T1000 (cell line): ENCODE measurements around the gene STX11.
"Not testable (repeated sequence)": the region's sequence is repeated elsewhere in the genome, so short reads cannot be mapped to it uniquely, and the experiment has no call there.

Experiments used
- DNase-seq: peaks from one replicate; lab custom pipeline; 2025; ENCODE audit warnings: mixed read lengths; lab: John Stamatoyannopoulos, UW

Gene STX11

DNA sequence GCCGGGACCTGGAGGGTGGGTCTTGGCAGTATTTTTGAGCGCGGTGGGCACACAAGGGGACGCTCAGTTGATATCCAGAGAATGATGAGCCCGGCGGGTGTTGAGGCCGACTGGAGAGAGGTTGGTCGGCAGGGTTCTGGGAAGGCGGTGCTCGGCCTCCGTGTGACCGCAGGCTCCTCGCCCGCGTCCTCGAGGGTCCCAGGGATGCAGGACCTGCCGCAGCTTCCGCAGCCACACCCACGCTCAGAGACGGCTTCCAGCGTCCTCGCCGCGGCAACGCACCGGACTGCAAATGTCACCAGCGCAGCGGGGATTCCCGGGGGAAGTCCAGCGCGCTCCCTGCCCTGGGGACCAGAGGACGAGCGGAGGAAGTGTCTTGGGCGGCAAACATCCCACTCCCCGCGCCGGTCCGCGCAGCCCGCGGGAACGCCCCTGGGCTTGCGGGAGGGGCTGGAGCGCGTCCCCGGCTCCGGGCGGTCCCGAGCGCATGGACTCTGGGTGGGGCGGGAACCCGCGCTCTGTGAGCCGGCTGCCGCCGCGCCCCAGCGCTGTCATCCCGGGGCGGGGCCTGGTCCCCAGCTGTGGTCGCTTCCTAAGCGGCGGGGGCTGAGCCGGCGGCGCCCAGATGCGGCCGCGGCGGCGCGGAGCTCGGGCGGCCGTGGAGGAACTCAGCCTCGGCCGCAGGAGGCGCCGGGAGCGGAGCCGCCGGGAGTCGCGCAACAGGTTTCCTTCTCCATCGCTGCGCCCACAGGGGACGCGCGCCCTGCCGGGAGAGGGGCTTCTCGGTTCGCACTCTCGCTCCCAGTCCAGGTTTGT, at the start of gene STX11:
Gene STX11, plus strand, starts transcription at position 624 of the 816 bp plus-strand sequence. CDS start 36,111 bp downstream, outside the sequence.
- DNase-seq = peak; percentile 44

DNA sequence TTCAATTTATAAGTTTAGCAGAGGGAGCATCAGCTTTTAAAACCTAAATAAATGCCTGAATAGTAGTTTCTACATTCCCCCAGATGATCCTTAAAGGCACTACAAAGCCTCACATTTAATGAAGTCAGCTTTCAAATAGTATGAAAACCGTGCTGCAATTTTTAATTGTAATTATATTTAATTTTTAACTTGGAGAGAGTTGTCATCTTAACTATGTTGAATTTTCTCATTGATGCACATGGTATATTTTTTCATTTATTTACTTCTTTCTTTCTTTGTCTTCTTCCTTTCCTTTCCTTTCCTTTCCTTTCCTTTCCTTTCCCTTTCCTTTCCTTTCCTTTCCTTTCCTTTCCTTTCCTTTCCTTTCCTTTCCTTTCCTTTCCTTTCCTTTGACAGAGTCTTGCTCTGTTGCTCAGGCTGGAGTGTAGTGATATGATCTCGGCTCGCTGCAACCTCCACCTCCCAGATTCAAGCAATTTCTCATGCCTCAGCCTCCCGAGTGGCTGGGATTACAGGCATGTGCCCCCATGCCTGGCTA, 47.2 kb upstream of the STX11 start:
- no peak for DNase-seq

DNA sequence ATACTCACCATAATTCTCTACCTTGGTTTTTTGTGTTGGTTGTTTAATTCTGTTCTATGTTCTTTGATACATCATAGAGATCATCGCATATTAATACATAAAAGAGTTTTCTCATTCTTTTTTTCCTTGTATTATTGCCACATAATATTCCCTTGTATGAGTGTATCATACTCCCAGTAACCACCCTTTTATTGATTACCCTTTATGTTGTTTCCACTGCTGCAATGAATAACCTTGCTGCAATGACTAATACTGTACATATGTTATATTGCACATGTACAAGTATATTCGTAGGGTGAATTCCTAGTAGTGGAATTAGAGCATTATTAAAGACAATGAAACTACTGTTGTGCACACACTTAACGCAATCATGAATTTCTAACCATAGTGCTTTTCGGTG, 45.8 kb upstream of the STX11 start:
- DNase-seq = no peak

DNA sequence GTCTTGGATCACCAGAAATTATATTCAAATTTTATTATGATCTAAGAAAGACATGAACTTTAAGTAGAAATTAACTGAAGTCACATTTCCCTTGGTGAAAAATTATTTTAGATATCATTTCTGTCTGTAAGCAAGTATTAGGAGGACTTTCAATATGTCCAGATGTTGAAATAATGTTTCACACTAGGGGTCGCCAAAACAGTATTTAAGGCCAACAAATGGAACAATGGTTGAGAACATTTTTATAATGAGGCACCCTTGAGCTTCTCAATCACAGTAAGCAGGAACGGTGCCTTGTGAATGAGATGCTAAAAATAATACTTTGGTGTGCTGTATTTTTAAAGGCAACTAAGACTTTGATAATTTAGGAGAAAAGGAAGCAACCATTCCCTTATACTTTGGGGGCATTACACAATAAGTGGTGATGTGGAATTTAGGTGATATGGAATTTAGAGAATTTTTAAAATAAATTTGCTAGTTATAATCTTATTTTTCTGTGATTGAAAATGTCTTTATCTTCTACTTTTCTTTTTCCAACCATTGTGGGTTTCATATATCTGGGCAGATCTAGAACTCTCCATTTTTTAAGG, 45.3 kb upstream of the STX11 start:
- peak; percentile 3 for DNase-seq

DNA sequence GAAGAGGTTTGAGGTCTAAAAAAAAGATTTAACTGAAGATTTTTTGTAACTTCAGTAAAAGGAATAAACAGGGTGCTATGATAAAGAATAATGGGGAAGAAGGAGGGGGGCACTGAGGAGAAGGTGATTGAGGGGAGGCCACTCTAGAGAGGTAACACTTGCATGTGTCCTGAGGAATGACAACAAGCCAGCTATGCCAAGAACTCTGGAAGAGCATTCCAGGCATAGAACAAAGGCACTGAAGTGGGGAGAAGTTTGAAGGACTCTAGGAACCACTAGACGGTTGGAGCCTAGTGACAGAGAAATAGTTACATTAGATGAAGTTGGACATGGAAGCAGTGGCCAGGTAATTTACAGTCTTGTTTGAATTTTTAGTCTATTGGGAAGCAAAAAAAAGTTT, 44.1 kb upstream of the STX11 start:
- DNase-seq = no peak

DNA sequence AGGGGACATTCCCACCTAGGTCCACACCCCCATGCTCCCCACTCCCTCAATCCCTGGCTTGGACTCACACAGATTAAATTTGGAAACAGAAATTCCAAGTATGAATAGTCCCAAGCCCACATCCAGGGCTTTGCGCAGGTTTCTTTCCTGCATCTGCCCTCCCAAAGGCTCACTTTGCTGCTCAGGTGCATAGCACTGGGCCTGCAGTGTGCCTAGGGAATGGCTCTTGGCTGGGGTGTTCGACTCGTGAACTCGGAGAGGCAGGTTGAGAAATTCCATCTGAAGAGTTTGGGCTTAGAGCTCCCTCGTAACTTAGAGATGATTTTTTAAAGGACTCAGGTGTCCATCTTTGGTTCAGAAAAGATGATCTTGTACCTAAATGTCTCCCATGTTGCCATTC, 40.1 kb upstream of the STX11 start:
- no peak for DNase-seq

DNA sequence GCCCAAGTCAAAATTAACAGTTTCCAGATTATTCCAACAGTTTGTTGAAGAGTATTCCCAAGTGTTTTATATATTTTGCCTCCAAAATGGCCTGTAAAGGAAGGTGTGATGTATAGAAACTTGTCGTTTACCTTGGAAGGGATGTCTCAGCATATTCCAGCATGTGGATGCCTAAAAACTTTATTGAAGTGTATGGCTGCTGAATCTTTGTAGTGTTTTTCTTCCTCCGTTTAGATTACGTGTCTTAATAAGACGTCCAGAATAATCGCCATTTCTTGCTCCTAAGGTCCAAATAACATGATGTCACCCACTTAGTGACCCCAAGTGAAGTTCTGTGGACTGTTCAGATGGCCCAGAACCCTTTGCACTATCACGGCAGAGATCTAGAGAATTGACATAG, 37.0 kb upstream of the STX11 start:
- no peak for DNase-seq

DNA sequence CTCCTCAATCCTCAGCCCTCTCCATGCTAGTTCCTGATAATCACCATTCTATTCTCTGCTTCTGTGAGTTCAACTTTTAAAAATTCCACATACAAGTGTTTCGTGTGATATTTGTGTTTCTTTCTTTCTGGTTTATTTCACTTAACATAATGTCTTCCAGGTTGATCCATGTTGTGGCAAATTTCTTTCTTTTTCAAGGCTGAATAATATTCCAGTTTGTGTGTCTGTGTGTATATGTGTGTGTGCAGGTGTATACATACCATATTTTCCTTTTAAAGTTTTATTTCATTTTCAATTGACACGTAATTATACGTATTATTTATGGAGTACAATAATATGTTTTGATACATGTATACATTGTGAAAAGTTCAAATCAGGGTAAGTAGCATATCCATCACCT, 35.1 kb upstream of the STX11 start:
- DNase-seq = no peak

DNA sequence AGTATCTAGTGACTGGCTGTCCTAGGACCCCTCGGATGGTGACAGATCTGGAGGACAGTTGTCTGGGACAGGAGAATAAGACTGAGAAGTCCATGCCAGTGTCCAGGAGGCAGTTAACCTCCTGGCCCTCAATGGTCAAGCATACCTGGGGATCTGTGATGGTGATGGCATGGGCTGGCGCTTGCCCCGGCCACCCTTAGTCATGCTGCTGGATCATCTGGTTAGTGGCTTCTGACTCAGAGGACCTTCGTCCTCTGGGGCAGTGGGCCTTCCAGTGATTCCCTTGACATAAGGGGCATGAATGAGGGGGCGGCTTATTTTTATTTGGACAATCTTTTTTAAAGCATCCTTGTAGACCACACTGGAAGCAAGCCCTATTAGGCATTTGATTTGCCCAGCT, 30.9 kb upstream of the STX11 start:
- DNase-seq = no peak

DNA sequence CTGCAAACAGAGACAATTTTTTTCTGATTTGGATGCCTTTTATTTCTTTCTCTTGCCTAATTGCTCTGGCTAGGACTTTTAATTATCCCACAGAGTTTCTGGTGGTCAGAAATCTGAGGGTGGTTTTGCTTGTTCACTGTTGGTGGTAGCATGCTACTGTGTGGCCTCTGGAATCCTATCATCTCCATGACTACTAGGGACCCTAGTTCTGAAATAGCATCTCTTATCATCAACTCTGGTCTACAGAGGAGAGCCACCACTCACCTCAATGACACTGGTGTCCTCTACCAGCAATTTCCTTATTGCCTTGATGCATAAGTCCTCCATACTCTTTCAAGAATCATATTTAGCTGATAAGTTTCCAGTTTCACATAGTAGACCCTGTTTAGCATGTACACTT, 27.5 kb upstream of the STX11 start:
- no peak for DNase-seq

DNA sequence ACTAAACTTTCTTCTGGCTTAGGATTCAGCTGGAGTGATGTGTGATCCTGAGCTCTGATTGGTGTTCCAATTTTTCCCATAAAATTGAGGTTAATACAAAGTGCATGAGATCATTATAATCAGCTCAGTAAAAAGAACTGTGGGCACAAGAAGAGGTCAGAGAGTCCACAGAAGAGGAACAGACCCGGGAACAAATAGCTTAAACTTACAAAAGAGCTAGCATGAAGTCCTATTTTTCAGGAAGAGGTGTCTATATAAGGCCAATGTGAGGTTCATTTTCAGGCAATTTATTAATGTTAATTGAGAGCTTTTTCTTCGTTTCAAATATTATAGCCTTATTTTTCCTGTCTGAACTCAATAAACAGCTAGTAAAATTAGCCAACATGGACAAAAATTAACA, 26.9 kb upstream of the STX11 start:
- DNase-seq = no peak

DNA sequence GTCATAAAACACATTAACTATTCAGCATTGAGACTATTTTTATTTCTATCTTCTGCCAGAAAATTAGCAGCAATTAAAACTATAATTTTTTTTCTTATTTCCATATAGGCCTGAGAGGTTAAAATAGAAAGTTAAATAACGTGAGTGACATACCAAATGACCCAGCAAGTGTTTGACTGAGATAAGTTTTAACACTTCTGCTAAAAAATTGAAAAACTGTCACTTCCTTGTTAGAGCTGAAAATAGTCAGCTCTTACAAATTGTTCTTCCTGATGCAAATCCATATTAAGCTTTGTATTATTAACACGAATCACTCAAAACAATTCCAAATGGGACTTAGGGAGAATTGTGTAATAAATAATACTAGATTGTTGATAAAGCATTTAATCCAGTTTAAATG, 26.5 kb upstream of the STX11 start:
- DNase-seq = no peak

DNA sequence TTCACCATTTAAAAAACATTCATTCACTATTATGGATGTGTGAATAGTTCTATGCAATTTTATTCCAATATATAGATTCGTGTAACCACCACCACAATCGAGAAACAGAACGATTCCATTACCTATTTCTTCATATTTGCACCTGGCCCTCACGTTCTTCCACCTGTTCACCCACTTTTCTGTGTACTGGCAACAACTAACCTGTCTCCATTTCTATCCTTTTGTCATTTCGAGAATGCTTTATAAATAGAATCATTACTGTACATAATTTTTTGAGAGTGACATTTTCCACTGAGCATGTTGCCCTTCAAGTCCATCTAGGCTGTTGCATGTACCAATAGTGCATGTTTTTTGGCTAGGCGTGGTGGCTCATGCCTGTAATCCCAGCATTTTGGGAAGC, 23.2 kb upstream of the STX11 start:
- DNase-seq = no peak

DNA sequence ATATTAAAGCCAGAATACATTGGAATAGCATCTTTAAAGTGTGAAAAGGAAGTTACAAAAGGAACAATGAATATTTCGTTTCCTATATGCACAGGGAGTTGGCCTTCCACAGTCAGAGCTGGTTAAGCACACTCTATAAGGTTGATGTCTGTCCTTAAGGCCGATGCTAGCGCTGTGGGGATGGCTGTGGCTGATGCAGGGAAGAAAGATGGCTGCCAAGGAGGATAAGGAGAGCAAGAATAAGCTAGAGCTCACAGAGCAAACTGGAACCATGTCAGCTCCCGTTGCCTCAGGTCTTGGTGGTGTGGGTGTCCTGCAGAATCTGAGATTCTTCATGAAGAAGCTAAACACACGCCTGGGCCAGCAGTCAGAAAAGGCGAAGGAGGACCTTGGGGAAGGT, 20.8 kb upstream of the STX11 start:
- DNase-seq = no peak

DNA sequence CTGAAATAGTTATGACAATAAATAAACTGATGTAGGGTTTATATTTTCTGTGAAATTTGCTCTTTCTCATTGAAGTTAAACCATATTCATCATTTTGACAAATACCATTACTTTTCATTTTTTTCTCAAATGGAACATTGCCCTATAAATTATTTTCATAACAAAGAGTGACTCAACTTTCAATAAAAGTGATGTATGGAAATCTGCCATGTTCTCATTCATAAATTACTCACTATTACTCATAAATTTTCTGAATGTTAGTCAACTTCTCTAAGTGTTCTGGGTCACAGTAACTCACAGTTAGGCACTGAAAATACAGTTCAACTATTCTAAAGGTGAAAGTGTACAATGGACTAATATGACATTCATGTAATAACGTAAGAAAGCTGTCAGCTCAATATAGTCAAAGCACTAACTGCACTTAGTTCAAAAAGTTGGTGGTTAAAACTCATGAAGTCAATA, 19.0 kb upstream of the STX11 start:
- no peak for DNase-seq

DNA sequence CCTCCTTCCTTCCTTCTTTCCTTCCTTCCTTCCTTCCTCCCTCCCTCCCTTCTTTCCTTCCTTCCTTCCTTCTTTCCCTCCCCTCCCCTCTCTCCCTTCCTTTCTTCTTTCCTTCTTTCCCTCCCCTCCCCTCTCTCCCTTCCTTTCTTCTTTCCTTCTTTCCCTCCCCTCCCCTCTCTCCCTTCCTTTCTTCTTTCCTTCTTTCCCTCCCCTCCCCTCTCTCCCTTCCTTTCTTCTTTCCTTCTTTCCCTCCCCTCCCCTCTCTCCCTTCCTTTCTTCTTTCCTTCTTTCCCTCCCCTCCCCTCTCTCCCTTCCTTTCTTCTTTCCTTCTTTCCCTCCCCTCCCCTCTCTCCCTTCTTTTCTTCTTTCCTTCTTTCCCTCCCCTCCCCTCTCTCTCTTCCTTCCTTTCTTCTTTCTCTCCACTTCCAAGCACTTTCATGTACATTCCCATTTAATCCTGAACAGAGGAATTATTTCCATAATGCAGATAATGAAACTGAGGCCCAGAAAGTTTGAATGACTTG, 18.1 kb upstream of the STX11 start:
- DNase-seq = not testable (repeated sequence)

DNA sequence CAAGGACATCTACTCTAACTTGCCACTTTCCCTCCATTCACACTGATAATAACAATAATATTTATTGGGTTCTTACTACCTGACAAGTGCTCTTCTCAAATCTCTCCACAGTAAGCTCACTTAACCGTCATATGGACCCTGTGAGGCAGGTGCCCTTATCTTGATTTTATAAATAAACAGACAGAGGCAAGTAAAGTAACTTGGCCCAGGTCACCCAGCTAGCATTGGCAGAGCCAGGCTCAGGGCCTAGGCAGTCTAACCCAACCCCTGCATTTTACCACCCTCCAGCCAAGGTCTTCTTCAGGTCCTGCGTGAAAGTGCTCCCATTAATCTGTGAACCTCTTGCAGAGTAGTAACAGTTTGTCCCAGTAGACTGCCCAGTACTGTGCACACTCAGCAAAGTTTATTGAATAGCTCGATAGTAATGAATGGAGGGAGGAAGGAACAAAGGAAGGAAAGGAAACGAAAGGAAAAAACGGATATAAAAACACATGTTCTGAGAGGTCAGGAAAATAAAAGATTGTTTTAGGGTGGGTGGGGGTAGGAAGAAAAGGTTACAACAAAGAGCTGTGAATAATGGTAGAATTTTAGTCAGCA, 17.0 kb upstream of the STX11 start:
- DNase-seq = no peak

DNA sequence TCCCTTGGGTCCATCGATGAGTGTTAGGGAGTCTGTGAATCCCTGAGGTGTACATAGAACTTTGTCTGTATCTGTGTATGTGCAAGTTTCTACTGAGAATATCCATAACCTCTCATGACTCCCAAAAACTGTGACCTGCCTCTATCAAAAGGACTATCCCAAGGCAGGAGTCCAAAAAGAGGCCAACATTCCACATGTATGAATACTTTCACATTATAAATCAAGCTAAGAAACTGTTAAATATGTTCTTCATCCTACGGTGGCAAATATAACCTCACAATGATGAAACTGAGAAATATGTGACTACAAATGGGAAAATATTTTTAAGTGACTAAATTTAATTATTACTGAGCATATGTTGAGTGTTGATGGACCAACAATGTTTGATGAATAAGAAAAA, 16.1 kb upstream of the STX11 start:
- DNase-seq = no peak

DNA sequence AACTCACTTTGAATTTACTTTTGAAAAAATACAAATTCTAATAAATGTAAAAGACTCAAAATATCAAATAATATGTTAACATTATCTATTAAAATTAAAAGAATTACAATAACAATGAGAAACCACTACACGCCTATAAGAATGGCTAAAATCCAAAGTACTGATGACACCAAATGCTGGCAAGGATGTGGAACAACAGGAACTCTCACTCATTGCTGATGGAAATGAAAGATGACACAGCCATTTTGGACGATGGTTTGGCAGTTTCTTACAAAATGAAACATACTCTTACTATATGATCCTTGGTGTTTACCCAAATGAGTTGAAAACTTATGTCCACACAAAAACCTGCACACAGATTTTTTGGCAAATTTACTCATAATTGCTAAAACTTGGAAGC, 15.6 kb upstream of the STX11 start:
- no peak for DNase-seq

DNA sequence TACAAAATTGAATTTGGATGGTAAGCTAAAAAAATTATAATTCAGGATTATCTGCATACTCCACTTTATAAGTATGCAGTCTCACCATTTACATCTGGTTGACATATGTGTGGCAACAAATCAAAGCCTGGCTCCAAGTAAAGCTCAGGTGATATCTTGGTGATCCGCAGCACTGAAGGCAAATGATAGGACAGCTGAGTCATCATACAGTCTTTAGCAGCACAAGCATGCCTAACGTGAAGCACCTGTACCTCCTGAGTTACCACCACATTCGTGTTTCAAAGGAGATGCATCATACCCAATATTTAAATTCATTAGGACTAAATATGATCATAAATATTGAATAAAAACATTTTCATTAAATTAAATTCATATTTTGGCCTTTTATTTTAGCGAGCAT, 11.8 kb upstream of the STX11 start:
- DNase-seq = no peak

DNA sequence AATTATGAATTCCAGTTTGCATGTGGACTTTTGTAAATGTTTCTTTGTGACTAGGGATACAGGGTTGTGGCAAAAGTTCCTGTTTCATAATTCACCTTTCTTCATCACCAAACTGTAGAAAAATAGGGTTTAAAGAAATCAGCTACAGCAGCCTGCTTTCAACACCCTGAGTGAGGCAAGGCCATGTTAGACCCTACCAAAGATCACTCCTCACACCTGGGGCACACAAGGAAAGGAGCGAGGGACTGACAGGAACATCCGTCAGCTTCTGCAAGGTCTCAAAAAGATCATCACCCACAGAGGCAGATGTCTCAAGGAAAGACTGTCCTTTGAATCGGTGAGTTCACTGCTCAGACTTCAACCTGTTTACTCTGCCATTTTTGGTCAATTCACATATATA, 10.5 kb upstream of the STX11 start:
- DNase-seq = no peak

DNA sequence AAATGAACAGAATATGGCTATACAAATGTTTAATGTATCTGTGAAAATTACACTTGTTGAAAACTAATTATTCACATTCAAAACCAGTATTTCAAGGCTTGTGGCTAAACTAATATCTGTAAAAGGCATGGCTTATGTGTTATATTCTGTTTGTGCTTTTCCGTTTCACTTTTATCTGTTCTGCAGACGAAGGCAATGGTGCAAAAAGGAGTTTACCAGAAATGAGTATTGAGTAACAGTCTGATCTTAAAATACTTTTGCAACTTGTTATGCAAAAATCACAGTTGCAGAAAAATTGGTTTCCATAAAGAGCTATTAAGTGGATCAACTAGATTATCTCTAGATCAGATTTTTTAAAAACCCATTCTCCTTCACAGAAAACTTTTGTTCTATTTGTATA, 9.4 kb upstream of the STX11 start:
- DNase-seq = no peak

DNA sequence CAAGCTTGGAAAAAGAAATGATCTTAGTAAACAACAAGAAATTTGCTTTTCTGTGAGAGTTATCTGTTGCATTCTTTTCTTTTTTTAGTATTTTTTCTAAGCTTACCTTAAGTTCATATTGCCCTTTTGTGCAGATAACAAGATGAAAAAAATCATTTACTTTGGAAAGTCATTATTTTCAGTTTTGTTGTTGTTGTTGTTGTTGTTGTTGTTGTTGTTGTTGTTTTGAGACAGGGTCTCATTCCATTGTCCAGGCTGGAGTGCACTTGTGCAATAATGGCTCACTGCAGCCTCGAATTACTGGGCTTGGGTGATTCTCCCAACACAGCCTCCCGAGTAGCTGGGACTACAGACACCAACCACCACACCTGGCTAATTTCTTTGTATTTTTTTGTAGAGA, 8.8 kb upstream of the STX11 start:
- no peak for DNase-seq
